ENCODE data around the gene LRTM2.

GRCh38 chr12:1836241-1836803 is 16.0 kb downstream of the LRTM2 start:
- TF ChIP-seq CTCF (IDR thresholded peaks at IDR 0.05) (no peak), EZH2 (IDR thresholded peaks at IDR 0.05) (no peak), EZH2phosphoT487 (IDR thresholded peaks at IDR 0.05) (no peak)
